DOHH2 (cell line): ENCODE data around the gene SPATA6.
A peak's percentile ranks its signal among the peaks of the same experiment; 100 is the strongest.

ENCODE experiments used
- EZH2phosphoT487 ChIP-seq: fragments of 200-600 bp; sonication (generic); IDR thresholded peaks from 2 replicates; pipeline ENCODE4 v1.6.1; 2017; ENCODE audit warnings: borderline replicate concordance, mild to moderate bottlenecking, antibody characterized with exemption, low read length, moderate library complexity, mixed read lengths
- TF ChIP-seq, protein P1 (sequence below): fragments of 200-600 bp; sonication (generic); IDR thresholded peaks from one replicate; pipeline ENCODE4 v1.5.1; 2014; ENCODE audit warnings: antibody characterized with exemption, mild to moderate bottlenecking, low read depth, low read length; ENCODE audit not compliant: poor library complexity, severe bottlenecking

DNA sequence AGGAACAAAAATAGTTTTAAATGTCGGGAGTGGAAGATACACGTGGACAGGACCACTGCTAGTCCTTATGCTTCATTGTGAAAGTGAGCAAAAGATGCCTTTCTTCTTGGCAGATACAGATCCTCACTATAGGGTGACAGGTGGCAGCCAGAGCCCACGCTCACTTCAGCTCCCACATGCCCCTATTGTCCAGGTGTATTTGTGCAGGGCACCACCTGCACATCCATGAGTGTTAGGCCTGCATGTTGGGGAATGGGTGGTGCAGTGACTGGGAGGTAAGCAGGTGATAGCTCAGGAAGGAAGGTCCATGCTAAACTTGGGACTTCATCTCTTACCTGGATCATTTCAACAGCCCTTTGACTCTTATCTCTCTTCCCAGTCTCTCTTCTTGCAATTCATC is 222.1 kb downstream of the SPATA6 start:
- TF ChIP-seq EZH2phosphoT487: no peak
- TF ChIP-seq, protein P1, sequence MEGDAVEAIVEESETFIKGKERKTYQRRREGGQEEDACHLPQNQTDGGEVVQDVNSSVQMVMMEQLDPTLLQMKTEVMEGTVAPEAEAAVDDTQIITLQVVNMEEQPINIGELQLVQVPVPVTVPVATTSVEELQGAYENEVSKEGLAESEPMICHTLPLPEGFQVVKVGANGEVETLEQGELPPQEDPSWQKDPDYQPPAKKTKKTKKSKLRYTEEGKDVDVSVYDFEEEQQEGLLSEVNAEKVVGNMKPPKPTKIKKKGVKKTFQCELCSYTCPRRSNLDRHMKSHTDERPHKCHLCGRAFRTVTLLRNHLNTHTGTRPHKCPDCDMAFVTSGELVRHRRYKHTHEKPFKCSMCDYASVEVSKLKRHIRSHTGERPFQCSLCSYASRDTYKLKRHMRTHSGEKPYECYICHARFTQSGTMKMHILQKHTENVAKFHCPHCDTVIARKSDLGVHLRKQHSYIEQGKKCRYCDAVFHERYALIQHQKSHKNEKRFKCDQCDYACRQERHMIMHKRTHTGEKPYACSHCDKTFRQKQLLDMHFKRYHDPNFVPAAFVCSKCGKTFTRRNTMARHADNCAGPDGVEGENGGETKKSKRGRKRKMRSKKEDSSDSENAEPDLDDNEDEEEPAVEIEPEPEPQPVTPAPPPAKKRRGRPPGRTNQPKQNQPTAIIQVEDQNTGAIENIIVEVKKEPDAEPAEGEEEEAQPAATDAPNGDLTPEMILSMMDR: peak; percentile 10
